ENCODE measurements around the gene CREB3L4. TPM values are rescaled to one million over a fixed set of nuclear protein-coding genes. Genes with fewer than 3 reads are reported as not detected.

The CREB3L4 gene
- total RNA-seq, 6 experiments from 2014 or later = 3.6 to 4.6 (median 4.1) TPM

GRCh38 chr1:153929426-153929825, 38.3 kb upstream of the CREB3L4 start:
- Mint-ChIP-seq H3K9me3 (no peaks in the 10 kb centered on the region), H3K4me3 (no peak overlapping the region), H3K36me3 (ENCODE audit: low read depth) (peaks cover 2% of the 10 kb centered on the region), H3K4me1 (ENCODE audit: low read depth) (peaks cover 17% of the 10 kb centered on the region), H3K27ac (peak overlapping the region; percentile 81), H3K27me3 (ENCODE audit: insufficient read depth) (peaks cover 4% of the 10 kb centered on the region)
- DNase-seq = no peak
- TF ChIP-seq CTCF (IDR thresholded peaks at IDR 0.05) = no peak

GRCh38 chr1:153929981-153930948, 37.4 kb upstream of the CREB3L4 start:
- no peak for DNase-seq
- H3K4me3 Mint-ChIP-seq = no peak overlapping the region
- H3K27me3 Mint-ChIP-seq (ENCODE audit: insufficient read depth) = peaks cover 4% of the 10 kb centered on the region
- peaks cover 11% of the 10 kb centered on the region for H3K36me3 Mint-ChIP-seq (ENCODE audit: low read depth)
- H3K9me3 Mint-ChIP-seq = no peaks in the 10 kb centered on the region
- H3K4me1 Mint-ChIP-seq (ENCODE audit: low read depth) = peaks cover 17% of the 10 kb centered on the region
- TF ChIP-seq CTCF (IDR thresholded peaks at IDR 0.05) = peak; percentile 17; the same call in 1 of the 2 replicates
- H3K27ac Mint-ChIP-seq = no peak overlapping the region

- Mint-ChIP-seq H3K4me1 (ENCODE audit: low read depth) (peaks cover 17% of the 10 kb centered on the region), H3K27me3 (ENCODE audit: insufficient read depth) (peaks cover 4% of the 10 kb centered on the region), H3K9me3 (no peaks in the 10 kb centered on the region), H3K4me3 (no peak overlapping the region), H3K27ac (no peak overlapping the region), H3K36me3 (ENCODE audit: low read depth) (peaks cover 22% of the 10 kb centered on the region)
- no peak for TF ChIP-seq CTCF (IDR thresholded peaks at IDR 0.05)
- DNase-seq = no peak
These were observed 35.3 kb upstream of the CREB3L4 start for GRCh38 chr1:153932156-153933131.

- H3K36me3 Mint-ChIP-seq (ENCODE audit: low read depth) = peaks cover 27% of the 10 kb centered on the region
- peaks cover 4% of the 10 kb centered on the region; the same call in 1 of the 2 replicates for H3K27me3 Mint-ChIP-seq (ENCODE audit: insufficient read depth)
- no peak for DNase-seq
- H3K4me3 Mint-ChIP-seq = no peak overlapping the region
- no peak overlapping the region for H3K27ac Mint-ChIP-seq
- TF ChIP-seq CTCF (IDR thresholded peaks at IDR 0.05) = no peak
- peaks cover 11% of the 10 kb centered on the region for H3K4me1 Mint-ChIP-seq (ENCODE audit: low read depth)
- no peaks in the 10 kb centered on the region for H3K9me3 Mint-ChIP-seq
These were observed 34.3 kb upstream of the CREB3L4 start for GRCh38 chr1:153933430-153933829.

- no peak for TF ChIP-seq CTCF (IDR thresholded peaks at IDR 0.05)
- H3K27me3 Mint-ChIP-seq (ENCODE audit: insufficient read depth) = peaks cover 4% of the 10 kb centered on the region; the same call in 1 of the 2 replicates
- no peak overlapping the region for H3K4me3 Mint-ChIP-seq
- peaks cover 6% of the 10 kb centered on the region for H3K4me1 Mint-ChIP-seq (ENCODE audit: low read depth)
- no peak overlapping the region for H3K27ac Mint-ChIP-seq
- H3K9me3 Mint-ChIP-seq = no peaks in the 10 kb centered on the region
- peaks cover 31% of the 10 kb centered on the region for H3K36me3 Mint-ChIP-seq (ENCODE audit: low read depth)
- DNase-seq = no peak
These were observed 33.7 kb upstream of the CREB3L4 start for GRCh38 chr1:153933955-153934354.

All from HFFc6 (cell line).